ENCODE results near the gene ISG20.

DNA sequence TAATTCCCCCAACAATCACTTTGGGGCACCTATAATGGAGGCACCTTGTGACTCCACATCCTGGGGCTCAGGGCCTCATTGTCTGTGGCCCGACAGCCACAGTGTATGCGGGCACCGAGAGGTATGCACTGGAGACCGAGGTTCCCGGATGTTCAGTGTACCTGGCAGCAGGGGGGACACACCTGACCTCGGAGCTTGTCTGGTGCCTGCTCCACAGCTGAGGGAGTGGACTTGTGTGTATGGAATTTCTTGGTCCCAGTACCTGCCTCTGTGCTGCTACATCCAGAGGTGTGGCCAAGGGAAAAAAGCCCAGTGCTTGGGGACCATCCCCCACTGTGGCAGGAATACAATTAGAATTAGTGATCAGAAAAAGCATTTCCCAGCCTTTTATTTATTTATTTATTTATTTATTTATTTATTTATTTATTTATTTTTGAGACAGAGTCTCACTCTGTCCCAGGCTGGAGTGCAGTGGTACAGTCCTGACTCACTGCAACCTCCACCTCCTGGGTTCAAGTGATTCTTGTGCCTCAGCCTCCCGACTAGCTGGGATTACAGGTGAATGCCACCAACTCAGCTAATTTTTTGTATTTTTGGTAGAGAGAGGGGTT is 26.5 kb upstream of the ISG20 start:
- TF ChIP-seq RFX5 (IDR thresholded peaks at IDR 0.05) (no peak), RCOR1 (IDR thresholded peaks at IDR 0.05; ENCODE audit: low read depth, low read length) (no peak), MYC (IDR thresholded peaks at IDR 0.05; ENCODE audit: borderline replicate concordance, low read length) (no peak)
- TF ChIP-seq, protein P1, sequence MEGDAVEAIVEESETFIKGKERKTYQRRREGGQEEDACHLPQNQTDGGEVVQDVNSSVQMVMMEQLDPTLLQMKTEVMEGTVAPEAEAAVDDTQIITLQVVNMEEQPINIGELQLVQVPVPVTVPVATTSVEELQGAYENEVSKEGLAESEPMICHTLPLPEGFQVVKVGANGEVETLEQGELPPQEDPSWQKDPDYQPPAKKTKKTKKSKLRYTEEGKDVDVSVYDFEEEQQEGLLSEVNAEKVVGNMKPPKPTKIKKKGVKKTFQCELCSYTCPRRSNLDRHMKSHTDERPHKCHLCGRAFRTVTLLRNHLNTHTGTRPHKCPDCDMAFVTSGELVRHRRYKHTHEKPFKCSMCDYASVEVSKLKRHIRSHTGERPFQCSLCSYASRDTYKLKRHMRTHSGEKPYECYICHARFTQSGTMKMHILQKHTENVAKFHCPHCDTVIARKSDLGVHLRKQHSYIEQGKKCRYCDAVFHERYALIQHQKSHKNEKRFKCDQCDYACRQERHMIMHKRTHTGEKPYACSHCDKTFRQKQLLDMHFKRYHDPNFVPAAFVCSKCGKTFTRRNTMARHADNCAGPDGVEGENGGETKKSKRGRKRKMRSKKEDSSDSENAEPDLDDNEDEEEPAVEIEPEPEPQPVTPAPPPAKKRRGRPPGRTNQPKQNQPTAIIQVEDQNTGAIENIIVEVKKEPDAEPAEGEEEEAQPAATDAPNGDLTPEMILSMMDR (IDR thresholded peaks at IDR 0.05): no peak

Data from A549 (cell line).